GM12892 (cell line): ENCODE data around the gene DUS4L.

Experiments
- POLR2A ChIP-seq: IDR thresholded peaks from 2 replicates; pipeline ENCODE4 v1.6.1; 2011; ENCODE audit warnings: low read depth, low read length, control low read depth
- POLR2AphosphoS5 ChIP-seq: IDR thresholded peaks from 2 replicates; pipeline ENCODE4 v1.6.1; 2011; ENCODE audit warnings: low read depth, low read length, control low read depth
- TAF1 ChIP-seq: IDR thresholded peaks from 2 replicates; pipeline ENCODE4 v1.6.1; 2011; ENCODE audit warnings: low read depth, mild to moderate bottlenecking, control low read depth, low read length, borderline replicate concordance

- TF ChIP-seq TAF1 (no peak), POLR2AphosphoS5 (no peak), POLR2A (no peak)
These were observed 36.6 kb upstream of the DUS4L start for GRCh38 chr7:107527196-107527595.
